ENCODE results near the gene LTB. TPM values are rescaled to one million over a fixed set of nuclear protein-coding genes. Genes with fewer than 3 reads are reported as not detected.

LTB gene
- total and polyA plus RNA-seq, 7 experiments from 2014 or later: 370 to 2,371 (median 728) TPM

GRCh38 chr6:31559958-31560696 lies 22.1 kb downstream of the LTB start:
- POLR2A ChIA-PET: interaction anchor here (1.4 to 53.8 kb wide), 3 partner anchors 8 to 36 kb away, joined by 6 to 3078 read pairs (median 16); partner anchors contain the start of genes AIF1, DDX39B, LST1 and LTA
- Mint-ChIP-seq H3K27ac (peak overlapping the region; percentile 84 to 92 (median 89)), H3K4me3 (peak overlapping the region; percentile 66 to 87 (median 82)), H3K27me3 (peaks cover 0 to 27% (median 0%) of the 10 kb centered on the region in 5 donors), H3K9me3 (no peaks in the 10 kb centered on the region), H3K36me3 (peaks cover 12 to 47% (median 18%) of the 10 kb centered on the region in 5 donors), H3K4me1 (peaks cover 55 to 78% (median 65%) of the 10 kb centered on the region in 7 donors)
- peak overlapping the region; percentile 57 for H3K27ac ChIP-seq (ENCODE audit: low read depth, low read length)
- peak in 1 of 9 donors; percentile 34 for DNase-seq
- H3K36me3 ChIP-seq (ENCODE audit: control insufficient read depth in 2 of 3, insufficient read depth in 3 of 3, low read length in 3 of 3): peaks cover 0 to 10% (median 0%) of the 10 kb centered on the region in 3 experiments
- peak overlapping the region; percentile 48 for H3K4me3 ChIP-seq (ENCODE audit: low read length)
- peak; percentile 79 for ATAC-seq
- intact Hi-C loops (cut with micrococcal nuclease): loop anchor here (1.0 to 2.0 kb wide), 4 partner anchors 8 to 21 kb away; partner anchors contain the start of genes LTA (in 1 of the 2) and TNF (in 1 of the 2)
- H3K9me3 ChIP-seq (ENCODE audit: control insufficient read depth in 2 of 3, low read length in 3 of 3): no peaks in the 10 kb centered on the region
- peaks cover 42 to 60% of the 10 kb centered on the region in 2 donors for H3K4me1 ChIP-seq (ENCODE audit: control insufficient read depth in 2 of 2, insufficient read depth in 2 of 2, low read length in 2 of 2)
- no peaks in the 10 kb centered on the region for H3K27me3 ChIP-seq (ENCODE audit: control insufficient read depth in 2 of 2, insufficient read depth in 2 of 2, low read length in 2 of 2)
- CTCF ChIA-PET: interaction anchor here (0.8 to 6.5 kb wide), 7 partner anchors 8 to 37 kb away, joined by 3 to 57 read pairs (median 5); partner anchors contain the start of genes ATP6V1G2, LTB and NFKBIL1

GRCh38 chr6:31559606-31559957 lies 22.6 kb downstream of the LTB start:
- H3K27me3 ChIP-seq (ENCODE audit: control insufficient read depth in 2 of 2, insufficient read depth in 2 of 2, low read length in 2 of 2): no peaks in the 10 kb centered on the region
- ChIA-PET CTCF (interaction anchor here (0.8 to 6.5 kb wide), 8 partner anchors 8 to 271 kb away, joined by 3 to 57 read pairs (median 4); partner anchors contain the start of genes ATP6V1G2, LTB and NFKBIL1), POLR2A (interaction anchor here (0.8 to 53.8 kb wide), 4 partner anchors 9 to 36 kb away, joined by 3 to 3078 read pairs (median 10); partner anchors contain the start of genes AIF1, DDX39B, LST1 and LTA)
- H3K9me3 ChIP-seq (ENCODE audit: control insufficient read depth in 2 of 3, low read length in 3 of 3): no peaks in the 10 kb centered on the region
- Mint-ChIP-seq H3K4me1 (peaks cover 50 to 76% (median 62%) of the 10 kb centered on the region in 7 donors), H3K9me3 (no peaks in the 10 kb centered on the region), H3K27ac (peak overlapping the region; percentile 84 to 92 (median 89)), H3K27me3 (peaks cover 0 to 22% (median 0%) of the 10 kb centered on the region in 5 donors), H3K36me3 (peaks cover 12 to 46% (median 17%) of the 10 kb centered on the region in 5 donors), H3K4me3 (peak overlapping the region; percentile 66 to 87 (median 82))
- peaks cover 42 to 60% of the 10 kb centered on the region in 2 donors for H3K4me1 ChIP-seq (ENCODE audit: control insufficient read depth in 2 of 2, insufficient read depth in 2 of 2, low read length in 2 of 2)
- peak overlapping the region; percentile 48 for H3K4me3 ChIP-seq (ENCODE audit: low read length)
- ATAC-seq (peak; percentile 1), DNase-seq (no peak)
- peaks cover 0 to 5% (median 0%) of the 10 kb centered on the region in 3 experiments for H3K36me3 ChIP-seq (ENCODE audit: control insufficient read depth in 2 of 3, insufficient read depth in 3 of 3, low read length in 3 of 3)
- intact Hi-C loops (cut with micrococcal nuclease): loop anchor here (1.0 to 2.0 kb wide), 4 partner anchors 9 to 21 kb away; partner anchors contain the start of genes LTA (in 1 of the 2) and TNF (in 1 of the 2)
- H3K27ac ChIP-seq (ENCODE audit: low read depth, low read length): peak overlapping the region; percentile 57

GRCh38 chr6:31558631-31559500 lies 23.4 kb downstream of the LTB start:
- DNase-seq (peak in 8 of 9 donors; percentile 51 to 75 (median 56)), ATAC-seq (peak; percentile 78)
- peak overlapping the region; percentile 66 to 87 (median 82) for H3K4me3 Mint-ChIP-seq
- H3K4me1 ChIP-seq (ENCODE audit: control insufficient read depth in 2 of 2, insufficient read depth in 2 of 2, low read length in 2 of 2): peaks cover 42 to 60% of the 10 kb centered on the region in 2 donors
- peak overlapping the region; percentile 57 for H3K27ac ChIP-seq (ENCODE audit: low read depth, low read length)
- ChIA-PET POLR2A (interaction anchor here (0.6 to 53.8 kb wide), 8 partner anchors 8 to 1295 kb away, joined by 3 to 3078 read pairs (median 3); partner anchors contain the start of genes AIF1, DDX39B, LST1 and LTA), CTCF (interaction anchor here (0.6 to 6.5 kb wide), 10 partner anchors 9 to 272 kb away, joined by 3 to 57 read pairs (median 4); partner anchors contain the start of genes ATP6V1G2, LTB and NFKBIL1)
- H3K27me3 Mint-ChIP-seq: peaks cover 0 to 20% (median 0%) of the 10 kb centered on the region in 5 donors
- no peaks in the 10 kb centered on the region for H3K9me3 ChIP-seq (ENCODE audit: control insufficient read depth in 2 of 3, low read length in 3 of 3)
- peak overlapping the region; percentile 48 for H3K4me3 ChIP-seq (ENCODE audit: low read length)
- peaks cover 46 to 74% (median 61%) of the 10 kb centered on the region in 7 donors for H3K4me1 Mint-ChIP-seq
- H3K9me3 Mint-ChIP-seq: no peaks in the 10 kb centered on the region
- intact Hi-C loops (cut with micrococcal nuclease): loop anchor here (1.0 to 2.0 kb wide), 4 partner anchors 9 to 22 kb away; partner anchors contain the start of genes LTA (in 1 of the 2) and TNF (in 1 of the 2)
- peak overlapping the region; percentile 84 to 92 (median 88) for H3K27ac Mint-ChIP-seq
- peaks cover 10 to 46% (median 15%) of the 10 kb centered on the region in 5 donors for H3K36me3 Mint-ChIP-seq
- peaks cover 0 to 3% (median 0%) of the 10 kb centered on the region in 3 experiments for H3K36me3 ChIP-seq (ENCODE audit: control insufficient read depth in 2 of 3, insufficient read depth in 3 of 3, low read length in 3 of 3)
- no peaks in the 10 kb centered on the region for H3K27me3 ChIP-seq (ENCODE audit: control insufficient read depth in 2 of 2, insufficient read depth in 2 of 2, low read length in 2 of 2)

GRCh38 chr6:31558318-31558625 lies 24.0 kb downstream of the LTB start:
- POLR2A ChIA-PET: interaction anchor here (0.6 to 53.8 kb wide), 5 partner anchors 9 to 1295 kb away, joined by 3 to 3078 read pairs (median 4); partner anchors contain the start of genes AIF1, DDX39B, LST1 and LTA
- no peaks in the 10 kb centered on the region for H3K27me3 ChIP-seq (ENCODE audit: control insufficient read depth in 2 of 2, insufficient read depth in 2 of 2, low read length in 2 of 2)
- Mint-ChIP-seq H3K4me3 (peak overlapping the region in 7 of 10 donors; percentile 66 to 87 (median 82)), H3K4me1 (peaks cover 42 to 70% (median 58%) of the 10 kb centered on the region in 7 donors), H3K36me3 (peaks cover 8 to 44% (median 11%) of the 10 kb centered on the region in 5 donors), H3K27ac (peak overlapping the region in 8 of 9 donors; percentile 84 to 91 (median 88)), H3K27me3 (peaks cover 0 to 16% (median 0%) of the 10 kb centered on the region in 5 donors), H3K9me3 (no peaks in the 10 kb centered on the region)
- H3K4me3 ChIP-seq (ENCODE audit: low read length): peak overlapping the region; percentile 48
- CTCF ChIA-PET: interaction anchor here (0.7 to 6.5 kb wide), 4 partner anchors 13 to 39 kb away, joined by 3 to 57 read pairs (median 8); partner anchors contain the start of gene LTB
- intact Hi-C loops (cut with micrococcal nuclease): loop anchor here (2.0 kb wide), 2 partner anchors 17 to 23 kb away; partner anchors contain the start of gene TNF (in 1 of the 2)
- peaks cover 42 to 60% of the 10 kb centered on the region in 2 donors for H3K4me1 ChIP-seq (ENCODE audit: control insufficient read depth in 2 of 2, insufficient read depth in 2 of 2, low read length in 2 of 2)
- no peaks in the 10 kb centered on the region for H3K9me3 ChIP-seq (ENCODE audit: control insufficient read depth in 2 of 3, low read length in 3 of 3)
- DNase-seq (no peak), ATAC-seq (no peak)
- peak overlapping the region; percentile 57 for H3K27ac ChIP-seq (ENCODE audit: low read depth, low read length)
- no peaks in the 10 kb centered on the region for H3K36me3 ChIP-seq (ENCODE audit: control insufficient read depth in 2 of 3, insufficient read depth in 3 of 3, low read length in 3 of 3)

- H3K4me3 ChIP-seq (ENCODE audit: low read length): no peak overlapping the region
- ATAC-seq: no peak
- Mint-ChIP-seq H3K4me3 (peak overlapping the region in 7 of 10 donors; percentile 13 to 87 (median 75)), H3K27ac (peak overlapping the region in 1 of 9 donors; percentile 89), H3K4me1 (peaks cover 36 to 65% (median 56%) of the 10 kb centered on the region in 7 donors), H3K9me3 (no peaks in the 10 kb centered on the region), H3K27me3 (peaks cover 0 to 11% (median 0%) of the 10 kb centered on the region in 5 donors), H3K36me3 (peaks cover 5 to 41% (median 8%) of the 10 kb centered on the region in 5 donors)
- peaks cover 42 to 60% of the 10 kb centered on the region in 2 donors for H3K4me1 ChIP-seq (ENCODE audit: control insufficient read depth in 2 of 2, insufficient read depth in 2 of 2, low read length in 2 of 2)
- DNase-seq: no peak
- peak overlapping the region; percentile 57 for H3K27ac ChIP-seq (ENCODE audit: low read depth, low read length)
- H3K27me3 ChIP-seq (ENCODE audit: control insufficient read depth in 2 of 2, insufficient read depth in 2 of 2, low read length in 2 of 2): no peaks in the 10 kb centered on the region
- H3K9me3 ChIP-seq (ENCODE audit: control insufficient read depth in 2 of 3, low read length in 3 of 3): no peaks in the 10 kb centered on the region
- intact Hi-C loops (cut with micrococcal nuclease): loop anchor here (2.0 kb wide), 2 partner anchors 17 to 23 kb away; partner anchors contain the start of gene TNF (in 1 of the 2)
- CTCF ChIA-PET: interaction anchor here (0.7 to 13.5 kb wide), 4 partner anchors 14 to 40 kb away, joined by 3 to 298 read pairs (median 30); partner anchors contain the start of genes LST1, LTB and TNF
- POLR2A ChIA-PET: interaction anchor here (0.6 to 53.8 kb wide), 4 partner anchors 9 to 38 kb away, joined by 3 to 3078 read pairs (median 10); partner anchors contain the start of genes AIF1, DDX39B, LST1 and LTA
- no peaks in the 10 kb centered on the region for H3K36me3 ChIP-seq (ENCODE audit: control insufficient read depth in 2 of 3, insufficient read depth in 3 of 3, low read length in 3 of 3)
Measured at GRCh38 chr6:31557443-31558317, 24.5 kb downstream of the LTB start.
